ENCODE results near the gene SERINC2. TPM values are rescaled to one million over a fixed set of nuclear protein-coding genes. Genes with fewer than 3 reads are reported as not detected.
"Not testable (repeated sequence)": the region's sequence is repeated elsewhere in the genome, so short reads cannot be mapped to it uniquely, and the experiment has no call there.

The SERINC2 gene
- total and polyA plus RNA-seq, 10 of the 15 experiments (the other 5 are each of a cell fraction or from before 2014, with no cell fraction given): 0.02 to 9.4 (median 0.50) TPM

DNA sequence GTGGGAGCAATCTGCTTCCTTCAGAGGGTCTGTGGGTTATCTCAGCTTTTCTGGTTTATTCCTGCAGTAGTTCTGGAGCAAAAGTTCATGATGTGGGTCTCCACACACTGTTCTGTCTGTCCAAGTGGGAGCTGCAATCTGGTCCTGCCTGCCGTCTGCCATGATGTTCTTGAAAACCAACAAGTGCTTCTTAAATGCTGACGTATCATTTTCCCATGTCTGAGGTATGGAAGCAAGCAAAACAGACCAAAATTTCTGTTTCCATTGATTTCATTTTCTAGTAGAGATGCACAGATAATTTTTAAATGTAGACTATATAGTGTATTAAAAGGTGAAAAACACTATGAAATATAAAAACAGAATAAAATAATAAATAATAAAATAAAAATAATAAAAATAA is 65.2 kb downstream of the SERINC2 start:
- in situ Hi-C loops (cut with MboI): no loop called here
- FAIRE-seq: no peak
- 94% methylated on average over 2 of the region's 2 CpGs for WGBS (ENCODE audit: insufficient coverage, insufficient replicate concordance, low lambda C conversion rate, missing lambda C conversion rate)
- BruUV-seq (replicated peaks): no TSS peak
- Histone ChIP-seq H3K79me2 (ENCODE audit: control insufficient read depth, insufficient read depth, low read length) (no peaks in the 10 kb centered on the region), H3K27ac (ENCODE audit: control insufficient read depth, insufficient read depth) (no peak overlapping the region), H3K9me3 (replicated peaks; ENCODE audit: control insufficient read depth, insufficient read depth, low read length) (no peaks in the 10 kb centered on the region; the same call in 2 of the 3 replicates), H4K20me1 (ENCODE audit: control insufficient read depth, insufficient read depth) (no peaks in the 10 kb centered on the region), H3K4me1 (ENCODE audit: control insufficient read depth, insufficient read depth, low read length) (no peaks in the 10 kb centered on the region), H2AFZ (ENCODE audit: control insufficient read depth, low read depth, low read length) (no peak overlapping the region), H3K36me3 (ENCODE audit: control insufficient read depth in 2 of 2, insufficient read depth in 2 of 2, low read length in 1 of 2) (no peaks in the 10 kb centered on the region), H3K4me3 (no peak overlapping the region), H3K4me2 (ENCODE audit: control insufficient read depth, insufficient read depth) (no peak overlapping the region), H3K9ac (ENCODE audit: control insufficient read depth, insufficient read depth, low read length) (no peak overlapping the region), H3K27me3 (replicated peaks in 1 of 2; ENCODE audit: control insufficient read depth in 2 of 2, insufficient read depth in 2 of 2, low read length in 1 of 2) (no peaks in the 10 kb centered on the region)
- ATAC-seq: no peak
- ChIA-PET SMC1A (ENCODE audit: uncharacterized antibody, unreplicated experiment) (interaction anchor here (0.6 to 11.5 kb wide), 7 partner anchors 11 to 555 kb away, joined by 3 to 230 read pairs (median 5); no protein-coding TSS in a partner anchor), RAD21 (ENCODE audit: unreplicated experiment) (interaction anchor here (1.1 to 4.6 kb wide), 6 partner anchors 9 to 71 kb away, joined by 3 to 114 read pairs (median 13); no protein-coding TSS in a partner anchor), POLR2A (interaction anchor here (0.5 to 15.0 kb wide), 6 partner anchors 31 to 642 kb away, joined by 3 to 260 read pairs (median 4); no protein-coding TSS in a partner anchor), CTCF (interaction anchor here (1.5 to 4.8 kb wide), 3 partner anchors 28 to 71 kb away, joined by 4 to 35 read pairs (median 21); no protein-coding TSS in a partner anchor)
- DNase-seq (ENCODE audit: low read depth, low spot score): no peak
- intact Hi-C loops (cut with micrococcal nuclease; ENCODE audit: unreplicated experiment): no loop called here
- no peak for TF ChIP-seq STAT3 (IDR thresholded peaks at IDR 0.05; ENCODE audit: low read depth, low read length)
- no peak for TF ChIP-seq CBX5 (IDR thresholded peaks at IDR 0.05; ENCODE audit: low read depth)

DNA sequence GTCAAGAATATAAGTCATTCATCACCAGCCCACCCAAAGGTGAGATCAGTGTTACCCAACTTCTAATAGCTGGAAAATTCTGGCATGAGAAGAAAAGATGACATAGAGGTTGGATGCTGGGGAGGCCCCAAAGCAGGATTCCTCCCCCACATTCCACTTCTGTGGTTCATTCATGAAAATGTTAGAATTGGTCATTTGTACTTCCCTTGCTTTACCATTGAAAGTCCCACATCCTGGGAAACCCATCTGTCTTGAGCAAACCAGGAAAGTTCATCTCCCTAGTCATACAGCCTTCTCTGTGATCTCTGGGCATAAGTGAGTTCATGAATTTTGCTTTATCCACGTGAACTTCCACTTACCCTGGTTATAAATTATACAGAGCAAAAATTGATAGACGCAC is 66.8 kb downstream of the SERINC2 start:
- ChIA-PET POLR2A (interaction anchor here (15.0 kb wide), 1 partner anchor 29 kb away, joined by 260 read pairs; no protein-coding TSS in a partner anchor), CTCF (interaction anchor here (1.7 to 4.8 kb wide), 2 partner anchors 29 to 55 kb away, joined by 4 to 35 read pairs; no protein-coding TSS in a partner anchor), SMC1A (ENCODE audit: uncharacterized antibody, unreplicated experiment) (interaction anchor here (1.4 to 11.5 kb wide), 2 partner anchors 29 to 56 kb away, joined by 3 to 230 read pairs; no protein-coding TSS in a partner anchor), RAD21 (ENCODE audit: unreplicated experiment) (interaction anchor here (6.4 kb wide), 1 partner anchor 28 kb away, joined by 122 read pairs; no protein-coding TSS in a partner anchor)
- no peak overlapping the region for H3K4me3 ChIP-seq
- intact Hi-C loops (cut with micrococcal nuclease; ENCODE audit: unreplicated experiment) (no loop called here), in situ Hi-C loops (cut with MboI) (no loop called here)
- WGBS (ENCODE audit: insufficient coverage, insufficient replicate concordance, low lambda C conversion rate, missing lambda C conversion rate): 48% methylated on average over 2 of the region's 2 CpGs
- H3K27me3 ChIP-seq (replicated peaks in 1 of 2; ENCODE audit: control insufficient read depth in 2 of 2, insufficient read depth in 2 of 2, low read length in 1 of 2): no peaks in the 10 kb centered on the region
- no peak overlapping the region for H3K27ac ChIP-seq (ENCODE audit: control insufficient read depth, insufficient read depth)
- no peak overlapping the region for H3K4me2 ChIP-seq (ENCODE audit: control insufficient read depth, insufficient read depth)
- BruUV-seq (replicated peaks): no TSS peak
- no peaks in the 10 kb centered on the region for H4K20me1 ChIP-seq (ENCODE audit: control insufficient read depth, insufficient read depth)
- H3K4me1 ChIP-seq (ENCODE audit: control insufficient read depth, insufficient read depth, low read length): no peaks in the 10 kb centered on the region
- H3K36me3 ChIP-seq (ENCODE audit: control insufficient read depth in 2 of 2, insufficient read depth in 2 of 2, low read length in 1 of 2): no peaks in the 10 kb centered on the region
- no peak overlapping the region for H2AFZ ChIP-seq (ENCODE audit: control insufficient read depth, low read depth, low read length)
- H3K9ac ChIP-seq (ENCODE audit: control insufficient read depth, insufficient read depth, low read length): no peak overlapping the region
- no peaks in the 10 kb centered on the region for H3K79me2 ChIP-seq (ENCODE audit: control insufficient read depth, insufficient read depth, low read length)
- H3K9me3 ChIP-seq (replicated peaks; ENCODE audit: control insufficient read depth, insufficient read depth, low read length): no peaks in the 10 kb centered on the region; the same call in 2 of the 3 replicates
- no peak for DNase-seq (ENCODE audit: low read depth, low spot score)
- TF ChIP-seq MYC (IDR thresholded peaks at IDR 0.05; ENCODE audit: insufficient read depth, insufficient read length, insufficient replicate concordance, low read length, severe bottlenecking): no peak
- FAIRE-seq: no peak
- no peak for ATAC-seq

DNA sequence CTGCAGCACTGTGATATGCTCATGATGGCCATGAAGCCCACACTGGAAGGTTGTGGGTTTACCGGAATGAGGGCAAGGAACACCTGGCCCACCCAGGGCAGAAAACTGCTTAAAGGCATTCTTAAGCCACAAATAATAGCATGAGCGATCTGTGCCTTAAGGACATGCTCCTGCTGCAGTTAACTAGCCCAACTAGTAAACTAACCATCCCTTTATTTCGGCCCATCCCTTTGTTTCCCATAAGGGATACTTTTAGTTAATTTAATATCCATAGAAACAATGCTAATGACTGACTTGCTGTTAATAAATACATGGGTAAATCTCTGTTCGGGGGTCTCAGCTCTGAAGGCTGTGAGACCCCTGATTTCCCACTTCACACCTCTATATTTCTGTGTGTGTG is 67.4 kb downstream of the SERINC2 start:
- CTCF ChIA-PET: interaction anchor here (1.6 to 1.7 kb wide), 2 partner anchors 27 to 56 kb away, joined by 4 read pairs; no protein-coding TSS in a partner anchor
- BruUV-seq (replicated peaks); H3K27me3 ChIP-seq (replicated peaks in 1 of 2; ENCODE audit: control insufficient read depth in 2 of 2, insufficient read depth in 2 of 2, low read length in 1 of 2); H3K9me3 ChIP-seq (replicated peaks; ENCODE audit: control insufficient read depth, insufficient read depth, low read length); in situ Hi-C loops (cut with MboI); H3K79me2 ChIP-seq (ENCODE audit: control insufficient read depth, insufficient read depth, low read length); H3K4me3 ChIP-seq; DNase-seq (ENCODE audit: low read depth, low spot score); H3K36me3 ChIP-seq (ENCODE audit: control insufficient read depth in 2 of 2, insufficient read depth in 2 of 2, low read length in 1 of 2); H3K9ac ChIP-seq (ENCODE audit: control insufficient read depth, insufficient read depth, low read length); H3K27ac ChIP-seq (ENCODE audit: control insufficient read depth, insufficient read depth); FAIRE-seq; H4K20me1 ChIP-seq (ENCODE audit: control insufficient read depth, insufficient read depth); H3K4me1 ChIP-seq (ENCODE audit: control insufficient read depth, insufficient read depth, low read length); intact Hi-C loops (cut with micrococcal nuclease; ENCODE audit: unreplicated experiment); H3K4me2 ChIP-seq (ENCODE audit: control insufficient read depth, insufficient read depth); ATAC-seq; H2AFZ ChIP-seq (ENCODE audit: control insufficient read depth, low read depth, low read length): not testable (repeated sequence)
- RAD21 ChIA-PET (ENCODE audit: unreplicated experiment): interaction anchor here (6.4 kb wide), 1 partner anchor 28 kb away, joined by 122 read pairs; no protein-coding TSS in a partner anchor
- SMC1A ChIA-PET (ENCODE audit: uncharacterized antibody, unreplicated experiment): interaction anchor here (2.8 to 11.5 kb wide), 2 partner anchors 28 to 69 kb away, joined by 12 to 230 read pairs; no protein-coding TSS in a partner anchor
- WGBS (ENCODE audit: insufficient coverage, insufficient replicate concordance, low lambda C conversion rate, missing lambda C conversion rate): 45% methylated on average over 4 of the region's 4 CpGs
- POLR2A ChIA-PET: interaction anchor here (15.0 kb wide), 1 partner anchor 28 kb away, joined by 260 read pairs; no protein-coding TSS in a partner anchor
